Middle frontal gyrus (tissue), 1 donor: Measurements from ENCODE around the gene TSPAN17.
A peak's percentile ranks its signal among the peaks of the same experiment; 100 is the strongest.

Experiments used
- DNase-seq: peaks from one replicate; pipeline ENCODE4 v3.0.0-alpha.2; 2015; ENCODE audit warnings: low spot score; ENCODE audit errors: extremely low spot score

TSPAN17 gene

GRCh38 chr5:176620333-176620981 lies 26.8 kb upstream of the TSPAN17 start:
- no peak for DNase-seq

- DNase-seq, result no peak
These were observed 25.6 kb upstream of the TSPAN17 start for GRCh38 chr5:176621661-176622079.

GRCh38 chr5:176624142-176624541 lies 23.1 kb upstream of the TSPAN17 start:
- DNase-seq, result no peak

DNA sequence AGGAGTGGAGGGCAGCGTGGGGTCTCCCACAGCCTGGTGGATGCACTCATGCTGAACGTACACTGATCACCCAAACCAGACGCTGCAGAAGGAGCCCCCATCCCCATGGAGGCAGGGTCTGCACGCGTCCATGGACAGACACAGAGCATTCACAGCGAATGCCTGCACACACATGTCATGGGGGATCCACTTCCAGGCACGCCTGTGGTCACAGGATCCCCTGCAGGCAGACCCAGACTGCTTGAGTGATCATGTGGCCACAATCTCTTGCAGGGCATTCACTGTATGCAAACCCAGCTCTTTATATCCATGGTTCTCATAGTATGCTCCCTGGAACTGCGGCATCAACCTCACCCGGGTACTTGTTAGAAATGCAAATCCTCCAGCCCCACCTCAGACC lies 22.3 kb upstream of the TSPAN17 start:
- no peak for DNase-seq

- DNase-seq, result no peak
These were observed 21.8 kb upstream of the TSPAN17 start for GRCh38 chr5:176625512-176625911.

DNA sequence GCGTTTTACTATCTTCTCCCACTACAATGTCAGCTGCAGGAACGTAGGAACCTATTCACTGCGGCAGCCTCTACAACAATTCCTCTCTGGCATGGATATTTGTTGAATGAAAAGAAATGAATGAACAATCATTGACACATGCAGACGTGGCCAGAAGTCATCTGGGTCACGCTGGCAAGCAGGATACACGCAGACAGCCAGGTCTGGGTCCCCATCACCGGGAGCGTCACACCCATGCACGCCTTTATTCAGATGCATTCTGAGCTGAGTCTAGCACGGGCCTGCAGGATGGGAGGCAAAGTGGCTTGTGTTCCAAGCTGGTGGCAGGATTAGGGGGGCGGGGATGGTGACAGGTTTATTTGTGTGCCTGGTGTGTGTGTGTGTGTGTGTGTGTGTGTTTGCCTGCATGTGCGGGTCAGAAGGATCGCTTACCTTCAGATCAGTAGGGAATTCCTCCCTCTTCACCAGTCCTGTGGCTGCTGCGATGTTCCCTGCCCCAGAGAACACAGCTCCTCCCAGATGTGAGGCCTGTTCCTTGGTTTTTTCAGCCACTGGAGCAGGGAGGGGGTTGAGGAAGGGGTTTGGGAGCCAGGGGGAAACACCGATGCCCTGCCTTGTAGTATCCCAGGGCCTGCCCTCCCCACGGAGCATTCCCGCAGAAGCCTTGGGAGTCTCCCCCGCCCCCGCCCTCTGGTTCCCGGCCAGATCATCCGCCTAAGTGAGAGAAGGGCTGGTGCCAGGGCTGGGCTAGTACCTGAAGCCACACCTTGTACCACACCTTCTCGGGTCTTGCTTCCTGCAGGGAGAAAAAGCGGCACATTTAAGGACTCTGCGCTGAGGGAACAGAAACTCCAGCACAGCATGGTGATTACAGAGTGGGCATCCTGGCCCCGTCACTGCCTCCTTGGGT lies 21.1 kb upstream of the TSPAN17 start:
- DNase-seq, result no peak

GRCh38 chr5:176626876-176627236 lies 20.4 kb upstream of the TSPAN17 start:
- DNase-seq, result no peak

GRCh38 chr5:176627582-176627981 lies 19.7 kb upstream of the TSPAN17 start:
- no peak for DNase-seq

DNA sequence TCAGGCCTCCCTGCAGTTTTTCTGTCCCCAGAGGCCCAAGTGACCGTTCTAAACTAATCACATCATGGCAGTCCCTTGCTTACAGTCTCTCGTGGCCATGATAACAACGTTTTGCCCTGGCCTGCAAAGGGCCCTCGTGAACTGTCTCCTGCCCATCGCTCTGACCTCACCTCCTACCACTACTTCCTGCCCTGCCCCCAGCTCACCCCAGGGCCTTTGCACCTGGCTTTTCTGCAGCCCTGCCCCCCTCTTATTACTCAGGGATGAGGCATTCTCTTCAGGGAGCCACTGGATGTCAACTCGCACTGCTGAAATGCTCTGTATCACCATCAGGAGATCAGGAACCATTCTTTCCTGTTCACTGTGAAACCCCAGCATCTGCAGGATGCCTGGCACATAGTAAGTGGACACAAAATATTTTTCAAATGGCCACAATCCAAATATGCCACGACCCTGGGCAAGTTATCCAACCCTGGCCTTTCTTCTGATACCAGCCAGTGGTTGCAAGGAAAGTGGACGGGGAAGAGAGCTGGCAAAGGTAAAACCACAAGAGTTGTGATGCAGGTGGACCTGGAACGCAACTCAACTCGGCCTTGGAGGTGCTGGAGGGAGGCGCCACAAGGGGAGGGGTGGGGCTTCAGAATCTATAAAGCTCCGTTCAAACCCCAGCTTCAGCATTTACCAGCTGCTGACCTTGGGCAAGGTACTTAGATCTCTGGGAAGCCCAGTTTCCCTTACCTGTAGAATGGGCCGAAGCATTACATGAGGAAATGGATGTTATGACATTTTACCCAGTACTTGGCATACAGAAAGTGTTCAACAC lies 18.7 kb upstream of the TSPAN17 start:
- DNase-seq, result no peak

DNA sequence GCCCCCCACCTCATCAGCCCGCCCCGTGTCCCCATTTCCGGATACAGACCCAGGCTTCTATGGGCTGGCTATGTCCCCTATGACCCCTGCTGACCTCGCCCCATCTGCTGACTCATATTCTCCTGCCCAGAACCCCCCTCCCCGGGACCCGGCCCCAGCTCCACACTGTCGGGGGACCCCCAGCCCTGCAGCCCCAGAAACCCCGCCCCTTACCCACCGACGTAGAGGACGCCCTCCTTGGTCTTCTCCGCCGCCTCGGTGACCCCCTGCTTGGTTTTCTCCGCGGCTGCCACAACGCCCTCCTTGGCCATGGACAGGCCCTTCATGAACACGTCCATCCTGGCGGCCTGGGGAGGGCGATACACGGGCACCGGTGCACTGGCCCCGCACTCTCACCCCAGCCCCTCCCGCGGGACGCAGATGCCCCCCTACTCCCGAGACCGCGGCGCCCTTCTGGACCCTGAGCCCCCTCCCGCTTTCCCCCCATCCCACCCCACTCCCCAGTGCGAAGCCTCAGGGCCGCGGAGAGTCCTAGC lies 17.9 kb upstream of the TSPAN17 start:
- DNase-seq, result no peak

DNA sequence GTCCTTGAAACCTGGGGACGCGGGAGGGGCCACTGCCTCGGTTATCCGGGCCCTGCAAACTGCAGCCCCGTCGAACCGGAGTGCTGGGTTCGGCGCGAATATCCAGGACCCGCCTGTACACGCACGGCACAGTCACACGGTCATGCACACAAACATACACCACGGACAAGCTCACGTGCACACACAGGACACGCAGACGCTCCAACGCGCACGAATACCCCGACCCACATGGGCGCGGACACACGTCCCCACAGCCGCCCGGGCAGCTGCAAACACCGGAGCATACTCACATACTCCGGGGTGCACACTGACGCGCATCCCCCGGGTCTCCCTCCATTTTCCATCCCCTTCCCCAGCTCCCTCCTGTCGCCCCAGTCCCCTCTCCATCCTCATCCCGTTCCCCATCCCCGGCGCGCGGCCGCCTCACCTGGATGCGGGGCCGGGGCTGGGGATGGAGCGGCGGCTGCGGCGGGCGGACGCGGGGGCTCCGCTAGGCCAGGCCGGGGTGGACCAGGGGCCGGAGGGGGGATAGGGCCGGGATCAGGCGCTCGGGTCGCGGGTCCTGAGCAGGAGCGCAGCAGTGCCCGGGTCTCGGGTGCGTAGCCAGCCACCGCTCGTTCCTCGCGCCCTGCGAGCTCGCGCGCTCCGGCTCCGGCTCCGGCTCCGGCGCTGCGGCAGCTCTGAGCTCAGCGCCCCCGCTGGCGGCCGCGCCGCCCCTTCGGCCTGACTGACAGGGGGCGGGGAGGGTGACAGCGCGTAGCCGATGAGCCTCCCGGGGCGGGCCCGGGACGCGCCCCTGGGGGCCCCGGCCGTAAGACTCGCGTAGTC lies 17.2 kb upstream of the TSPAN17 start, which contains the start of the genes EIF4E1B and SNCB:
EIF4E1B (plus strand) TSS at position 823 of the 828 bp plus-strand sequence. CDS start 12,113 bp downstream, outside the sequence.
SNCB (minus strand) TSS at position 682 of the 828 bp plus-strand sequence. CDS start 880 bp downstream, outside the sequence.
- DNase-seq, result peak; percentile 72

DNA sequence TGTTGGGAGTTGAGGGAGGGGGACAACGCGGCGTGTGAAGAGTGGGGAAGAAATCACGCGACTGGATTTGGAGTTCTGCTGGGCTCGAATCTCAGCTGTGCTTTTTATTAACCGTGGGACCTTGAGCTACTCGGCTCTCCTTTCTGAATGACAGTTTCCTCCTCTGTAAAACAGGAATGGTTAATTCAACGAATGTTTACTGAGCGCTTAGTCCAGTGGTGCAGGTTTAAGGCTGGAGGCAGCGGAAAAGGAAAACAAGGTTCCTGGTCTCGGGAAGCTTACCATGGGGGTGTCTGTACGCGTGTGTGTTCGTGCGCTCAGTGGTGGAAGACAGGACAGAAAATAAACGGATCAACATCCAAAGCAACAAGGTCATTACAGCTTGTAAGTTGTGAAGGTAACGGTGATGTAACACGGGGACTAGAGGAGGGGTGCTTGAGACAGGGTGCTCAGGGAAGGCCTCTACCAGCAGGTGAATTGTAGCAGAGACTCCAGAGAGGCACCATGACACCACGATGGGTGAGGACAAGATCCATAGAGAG lies 16.5 kb upstream of the TSPAN17 start:
- no peak for DNase-seq

- no peak for DNase-seq
These were observed 15.7 kb upstream of the TSPAN17 start for GRCh38 chr5:176631383-176632200.

- no peak for DNase-seq
These were observed 14.5 kb upstream of the TSPAN17 start for GRCh38 chr5:176632745-176633144.

GRCh38 chr5:176633598-176633997 lies 13.7 kb upstream of the TSPAN17 start:
- DNase-seq, result no peak

DNA sequence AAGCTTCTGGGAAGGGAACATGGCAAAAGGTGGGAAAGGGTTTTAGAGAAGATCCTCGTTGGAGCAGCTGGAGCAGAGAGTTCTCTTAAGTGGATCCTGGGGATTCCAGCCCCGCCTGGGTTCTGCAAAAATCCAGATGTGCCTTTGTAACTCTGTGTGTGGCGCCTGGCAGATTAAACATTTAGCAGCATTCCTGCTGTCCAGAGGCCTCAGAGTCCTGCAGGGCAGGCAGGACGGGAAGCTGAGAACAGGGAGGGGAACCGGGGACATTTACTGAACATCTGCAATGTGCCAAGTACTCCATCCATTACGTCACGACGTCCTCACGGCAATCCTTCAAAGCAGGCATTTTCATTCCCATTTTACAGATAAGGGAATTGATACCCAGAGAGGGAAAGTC lies 10.9 kb upstream of the TSPAN17 start:
- DNase-seq, result no peak

DNA sequence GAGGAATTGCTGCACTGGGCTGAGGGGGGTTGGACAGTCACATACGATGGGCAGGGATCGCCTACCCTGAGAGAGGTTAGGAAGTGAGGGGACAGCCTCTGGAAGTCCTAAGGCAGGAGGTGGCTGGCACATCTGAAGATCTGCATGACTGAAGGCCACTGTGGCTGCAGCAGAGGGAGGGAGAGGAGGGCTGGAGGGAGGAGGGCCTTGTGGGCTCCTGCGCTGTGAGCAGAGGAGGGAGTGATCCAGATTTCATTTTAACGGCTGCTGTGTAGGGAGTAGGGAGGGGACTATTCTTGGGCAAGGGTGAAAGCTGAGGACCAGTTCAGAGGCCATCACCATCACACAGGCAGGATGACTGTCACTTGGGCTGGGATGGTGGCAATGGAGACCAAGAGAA lies 9.7 kb upstream of the TSPAN17 start:
- DNase-seq, result no peak

DNA sequence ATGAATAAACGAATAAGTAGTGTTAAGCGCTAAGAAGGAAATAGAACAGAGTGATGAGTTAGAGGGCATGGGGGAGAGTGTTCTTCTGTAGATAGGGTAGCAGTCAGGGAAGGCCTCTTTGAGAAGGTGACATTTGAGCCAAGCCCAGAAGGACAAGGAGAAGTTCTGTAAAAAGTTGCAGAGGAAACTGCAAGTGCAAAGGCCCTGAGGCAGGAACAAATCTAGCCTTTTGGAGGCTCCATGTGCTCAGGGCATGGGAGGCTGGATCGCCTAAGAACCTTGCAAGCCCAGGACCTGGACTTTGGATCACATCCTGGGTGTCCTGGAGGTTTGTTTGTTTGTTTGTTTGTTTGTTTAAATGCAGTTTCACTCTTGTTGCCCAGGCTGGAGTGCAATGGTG lies 8.8 kb upstream of the TSPAN17 start:
- DNase-seq, result no peak

- DNase-seq, result no peak
These were observed 8.1 kb upstream of the TSPAN17 start for GRCh38 chr5:176639208-176639607.
